HCT116 (cell line): ENCODE data around the gene ATP2C1.

Experiments used
- CTCF ChIP-seq, 3 experiments: fragments of 200-600 bp in 1 of 3; sonication (generic) in 1 of 3; IDR thresholded peaks in 2 of 3; conservative IDR thresholded peaks in 1 of 3; 2 replicates each; pipeline ENCODE4 v1.5.1; 2012 to 2017; ENCODE audit warnings: low read depth in 2 of 3, low read length in 2 of 3, antibody characterized with exemption in 1 of 3, borderline replicate concordance in 1 of 3, control low read depth in 1 of 3, mild to moderate bottlenecking in 1 of 3, mixed read lengths in 1 of 3, mixed run types in 1 of 3, moderate library complexity in 1 of 3; ENCODE audit not compliant: insufficient read depth in 1 of 3
- EGR1 ChIP-seq: IDR thresholded peaks from 2 replicates; pipeline ENCODE4 v1.6.1; 2012; ENCODE audit warnings: low read depth
- EZH2 ChIP-seq: fragments of 200-600 bp; sonication (generic); IDR thresholded peaks from 2 replicates; pipeline ENCODE4 v1.6.1; 2017; ENCODE audit warnings: antibody characterized with exemption, mixed run types
- REST ChIP-seq: IDR thresholded peaks from 2 replicates; pipeline ENCODE4 v1.6.1; 2012; ENCODE audit warnings: low read depth

- TF ChIP-seq EZH2 = no peak
- TF ChIP-seq CTCF (IDR thresholded peaks at IDR 0.05 in 2 of 3, conservative IDR thresholded peaks at IDR 0.05 in 1 of 3; ENCODE audit: borderline replicate concordance in 1 of 3, insufficient read depth in 1 of 3, low read depth in 2 of 3, low read length in 2 of 3) = no peak
- TF ChIP-seq EGR1 = no peak
- TF ChIP-seq REST = no peak
Observed at GRCh38 chr3:131050001-131050400, 156.1 kb downstream of the ATP2C1 start.
